COLO829 (cell line): Measurements from ENCODE around the gene ADA.

Experiments
- DNase-seq: peaks from one replicate; pipeline ENCODE4 v3.0.0; 2012; ENCODE audit warnings: low spot score

ADA gene

DNA sequence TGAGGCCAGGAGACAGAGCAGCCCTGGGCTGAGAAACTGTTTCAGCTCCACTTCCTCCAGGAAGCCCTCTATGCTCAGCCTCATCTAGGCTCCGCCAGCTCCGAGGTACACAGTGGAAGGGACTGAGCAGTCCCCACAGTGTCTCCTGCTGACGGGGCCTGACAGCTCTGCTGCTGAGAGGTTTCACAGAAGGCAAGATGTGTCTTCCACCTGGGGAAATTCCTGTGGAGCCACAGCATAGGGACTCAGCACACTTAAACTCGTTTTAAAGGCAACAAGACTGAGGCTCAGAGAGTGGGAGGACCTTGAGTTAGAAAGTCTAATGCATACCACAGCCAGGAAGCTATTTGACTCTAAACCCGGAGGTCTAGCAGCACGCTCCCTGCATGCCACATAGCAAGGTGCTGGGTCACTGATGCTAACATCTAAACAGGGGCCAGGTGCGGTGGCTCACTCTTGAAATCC is 6.8 kb downstream of the ADA start:
- no peak for DNase-seq

DNA sequence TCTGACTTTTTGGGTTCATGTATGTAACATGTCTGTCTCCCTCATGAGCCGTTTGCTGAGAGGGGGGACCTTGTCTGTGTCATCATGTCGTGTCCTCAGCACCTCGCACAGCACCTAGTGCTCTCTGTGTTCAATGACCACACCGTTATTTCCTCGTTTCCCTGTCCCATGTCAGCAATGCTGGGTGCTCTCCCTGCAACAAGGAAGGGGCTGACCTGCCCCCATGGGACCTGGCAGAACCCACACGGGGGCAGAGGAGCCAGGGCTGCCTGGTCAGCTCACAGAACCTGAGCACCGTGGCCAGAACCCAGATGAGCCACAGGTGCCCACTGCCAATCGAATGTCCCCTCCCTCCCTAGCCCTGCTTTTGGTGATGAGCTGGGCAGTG is 7.3 kb downstream of the ADA start:
- DNase-seq: no peak

DNA sequence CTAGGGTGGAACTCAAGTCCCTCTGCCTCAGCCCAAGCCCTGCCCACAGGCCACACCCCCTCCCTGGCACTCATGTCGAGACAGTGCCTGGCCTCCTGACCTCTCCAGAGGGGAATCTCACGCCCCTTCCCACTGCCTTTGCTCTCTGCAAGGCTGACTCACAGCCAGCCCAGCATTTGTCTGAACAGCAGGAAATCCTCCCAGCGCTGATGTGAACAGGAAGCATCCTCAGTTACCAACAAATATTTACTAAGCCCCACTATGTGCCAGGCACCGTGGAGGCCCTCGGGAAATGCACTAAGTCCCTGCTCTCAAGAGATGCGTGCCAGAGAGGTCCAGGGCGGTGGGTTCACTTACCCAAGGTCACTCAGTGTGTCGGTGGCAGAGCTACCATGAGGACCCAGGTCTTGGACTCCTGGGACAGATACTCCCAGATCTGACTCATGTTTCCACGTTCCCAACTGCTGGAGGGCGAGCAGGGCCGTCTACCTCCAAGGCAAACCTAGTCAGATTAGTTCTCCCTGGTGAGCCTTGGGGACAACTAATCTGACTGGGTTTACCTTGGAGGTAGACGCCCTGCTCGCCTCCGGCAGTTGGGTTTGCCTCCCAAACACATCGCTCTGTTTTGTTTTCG is 7.8 kb downstream of the ADA start:
- peak; percentile 30 for DNase-seq

DNA sequence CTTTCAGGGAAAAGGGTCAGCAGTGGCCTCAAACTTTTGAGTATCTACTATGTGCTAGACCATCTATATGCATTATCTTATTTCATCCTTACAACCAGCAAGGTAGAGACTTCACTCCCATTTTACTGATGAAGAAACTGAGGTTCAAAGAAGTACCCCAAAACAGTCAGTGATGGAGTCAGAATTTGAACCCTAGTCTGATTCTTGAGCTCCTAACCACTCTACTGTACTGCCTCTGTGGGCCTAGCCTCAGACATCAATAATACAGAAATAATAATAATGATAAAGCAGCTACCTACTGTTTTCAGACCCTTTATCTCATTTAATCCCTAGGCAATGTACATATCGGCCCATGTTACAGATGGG is 8.4 kb downstream of the ADA start:
- no peak for DNase-seq

DNA sequence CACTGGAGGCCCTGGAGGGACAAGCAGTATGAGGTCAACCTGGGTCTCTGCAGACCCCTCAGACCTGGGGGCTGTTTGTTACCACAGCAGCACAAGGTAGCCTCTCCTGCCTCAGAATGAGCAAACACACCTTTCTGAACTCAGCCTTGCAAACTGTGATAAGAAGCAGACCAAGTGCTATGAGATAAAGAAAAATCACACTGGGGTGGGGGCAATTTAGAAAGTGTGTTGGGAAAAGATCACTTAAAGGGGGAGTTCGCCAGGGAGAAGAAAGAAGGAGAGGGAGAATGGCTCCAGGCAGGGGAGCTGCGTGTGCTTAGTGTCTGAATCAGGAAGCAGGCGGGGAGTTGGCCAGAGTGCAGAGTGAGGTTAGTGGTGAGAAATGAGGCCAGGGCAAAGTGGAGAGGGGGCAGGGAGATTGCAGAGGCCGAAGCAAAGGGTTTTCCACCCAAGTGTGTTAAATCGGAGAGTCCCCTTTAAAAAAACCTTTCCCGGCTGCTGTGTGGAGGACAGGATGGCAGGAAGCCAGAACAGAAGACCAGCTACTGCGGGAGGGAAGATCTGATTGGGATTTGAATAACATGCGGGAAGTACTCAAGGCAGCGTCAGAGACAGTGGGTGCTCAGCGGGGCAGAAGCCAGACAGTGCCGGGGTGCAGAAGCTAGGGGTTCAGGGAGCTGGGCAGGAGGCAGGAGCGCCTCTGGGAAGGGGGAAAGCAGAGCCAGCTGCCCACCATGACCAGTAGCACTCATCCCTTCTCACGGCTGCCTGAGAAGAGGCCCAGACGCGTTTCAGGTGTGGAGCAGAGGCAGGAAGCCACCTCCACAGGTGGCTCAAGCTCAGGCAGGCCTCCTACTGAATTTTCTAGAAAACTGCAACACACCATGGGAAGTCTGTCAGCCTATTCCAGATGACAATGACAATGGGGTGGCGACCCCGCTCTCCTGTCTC is 9.0 kb downstream of the ADA start:
- DNase-seq: peak; percentile 68

DNA sequence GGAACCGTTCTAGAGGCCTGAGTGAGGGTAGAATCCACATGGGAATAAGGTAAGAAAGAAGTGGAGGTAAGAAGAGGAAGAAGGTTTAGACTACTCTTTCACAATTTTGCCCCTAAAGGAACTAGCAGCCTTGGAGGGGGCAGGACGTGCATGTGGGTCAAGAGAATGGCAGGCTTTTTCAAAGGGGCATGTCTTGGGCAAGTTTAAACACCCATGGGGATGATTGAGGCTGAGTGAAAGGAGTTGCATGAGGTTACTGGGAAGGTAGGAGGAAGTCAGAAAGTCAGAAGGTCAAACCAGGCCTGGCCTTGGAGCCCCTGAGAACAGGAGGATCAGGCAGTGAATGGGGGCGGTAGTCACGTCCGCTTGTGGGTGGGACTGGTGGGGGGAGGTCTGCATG is 10.2 kb downstream of the ADA start:
- no peak for DNase-seq

DNA sequence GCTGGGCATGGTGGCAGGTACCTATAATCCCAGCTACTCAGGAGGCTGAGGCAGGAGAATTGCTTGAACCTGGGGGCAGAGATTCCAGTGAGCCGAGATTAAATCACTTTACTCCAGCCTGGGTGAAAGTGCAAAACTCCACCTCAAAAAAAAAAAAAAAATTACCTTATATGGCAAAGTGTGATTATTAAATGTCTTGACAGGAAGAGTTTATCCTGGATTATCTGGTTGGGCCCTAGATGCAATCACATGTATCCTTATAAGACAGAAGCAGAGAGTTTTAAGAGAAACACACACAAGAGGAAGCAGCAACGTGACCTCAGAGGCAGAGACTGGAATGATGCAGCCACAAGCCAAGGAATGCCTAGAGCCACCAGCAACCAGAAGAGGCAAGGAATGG is 11.0 kb downstream of the ADA start:
- no peak for DNase-seq

DNA sequence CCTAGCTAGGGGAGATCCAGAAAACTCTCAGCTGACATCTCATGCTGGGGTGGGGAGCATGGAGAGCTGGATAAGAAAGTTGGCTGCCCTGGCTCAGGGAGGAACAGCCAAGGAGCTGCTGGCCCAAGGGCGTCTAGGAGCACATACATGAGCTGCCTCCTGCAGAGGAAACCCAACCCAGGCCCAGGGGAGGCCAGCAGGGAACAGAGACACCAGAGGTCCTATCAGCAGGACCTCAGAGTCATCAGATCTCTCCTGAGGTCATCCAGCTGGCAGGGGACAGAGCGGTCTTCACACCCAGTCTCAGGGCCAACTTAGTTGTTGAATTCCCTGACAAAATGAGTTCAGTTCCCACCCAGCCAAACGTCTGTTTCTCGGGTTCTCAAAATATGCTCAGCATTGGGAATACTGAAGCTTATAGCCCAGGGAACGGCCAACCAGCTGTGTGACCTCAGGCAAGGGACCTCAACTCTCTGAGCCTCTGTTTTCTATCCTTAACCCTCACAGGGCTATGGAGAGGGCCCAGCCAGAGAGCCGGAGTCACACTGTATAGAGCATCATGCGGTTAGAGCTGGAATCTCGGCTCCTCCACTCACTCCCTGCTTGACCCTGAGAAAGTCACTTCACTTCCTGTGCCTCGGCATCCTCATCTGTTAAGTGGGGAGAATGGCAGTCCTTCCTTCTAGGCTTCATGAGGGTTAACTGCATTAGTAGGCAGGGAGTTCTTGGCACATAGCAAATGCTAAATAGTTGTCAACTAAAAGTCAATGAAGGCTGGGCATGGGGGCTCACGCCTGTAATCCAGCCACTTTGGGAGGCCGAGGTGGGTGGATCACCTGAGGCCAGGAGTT is 13.8 kb downstream of the ADA start:
- no peak for DNase-seq

DNA sequence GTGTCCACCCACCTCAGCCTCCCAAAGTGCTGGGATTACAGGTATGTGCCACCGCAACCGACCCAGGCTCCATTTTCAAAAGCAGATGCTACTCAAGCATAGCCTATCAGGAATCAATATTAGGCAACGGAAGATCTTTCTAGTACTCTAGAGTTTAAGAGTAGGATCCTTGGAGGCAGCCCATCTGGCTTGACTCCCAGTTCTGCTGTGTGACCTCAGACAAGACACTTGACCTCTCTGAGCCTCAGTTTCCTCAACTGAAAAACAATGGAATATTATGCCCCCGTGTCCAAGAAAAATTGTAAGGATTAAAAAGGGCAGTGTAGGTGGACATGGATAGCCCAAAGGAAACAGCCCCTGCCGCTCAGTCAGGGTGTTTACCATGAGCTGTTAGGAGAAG is 14.5 kb downstream of the ADA start:
- DNase-seq: no peak

DNA sequence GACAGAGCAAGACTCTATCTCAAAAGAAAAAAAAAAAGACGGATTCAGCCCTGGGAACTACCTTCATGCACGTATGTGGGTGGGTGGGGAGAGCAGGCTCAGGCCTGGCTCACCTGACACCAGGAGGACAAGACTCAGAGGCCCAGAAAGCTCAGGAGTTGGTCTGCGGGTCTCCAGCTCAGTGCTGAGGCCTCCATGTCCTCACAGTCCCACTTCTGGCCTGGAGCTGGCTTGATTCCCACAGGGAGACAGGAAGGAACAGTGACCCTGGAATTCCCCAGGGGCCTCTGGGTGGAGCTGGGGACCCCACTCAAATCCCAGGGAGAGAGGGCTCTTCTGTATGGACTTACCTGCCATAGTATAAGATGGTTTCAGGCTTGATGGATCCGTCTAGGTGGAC is 15.6 kb downstream of the ADA start:
- DNase-seq: no peak

DNA sequence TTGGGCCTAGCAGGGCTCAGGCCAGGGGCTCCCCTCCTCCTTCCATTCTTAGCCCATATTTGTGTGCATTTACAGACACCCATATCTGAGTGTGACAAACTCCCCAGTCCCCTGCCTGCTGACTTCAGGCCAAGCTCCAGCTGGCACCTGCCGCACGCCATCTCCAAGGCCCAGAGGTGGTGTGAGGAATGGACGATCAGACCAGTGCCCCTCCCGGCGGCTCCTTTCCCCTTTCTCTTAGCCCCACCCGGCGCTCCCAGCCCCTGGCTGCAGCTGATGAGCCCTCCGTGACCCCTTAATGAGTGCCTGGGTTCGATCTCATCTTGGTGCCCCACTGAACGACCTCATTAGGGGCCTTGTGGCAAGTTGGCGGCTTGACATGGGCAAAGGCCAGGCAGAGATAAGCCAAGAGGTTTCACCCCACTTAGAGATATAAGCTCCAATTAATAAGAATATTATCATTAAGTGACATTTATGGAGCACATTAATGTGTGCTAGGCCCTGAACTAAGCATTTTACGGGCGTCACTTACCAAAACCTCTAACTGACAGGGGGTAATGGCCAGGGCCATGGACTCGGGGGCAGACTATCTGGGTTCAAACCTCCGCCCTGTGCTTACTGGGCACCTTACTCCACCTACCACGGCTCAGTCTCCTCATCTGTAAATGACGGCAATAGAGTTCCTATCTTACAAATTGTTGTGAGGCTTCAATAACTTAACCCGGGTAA is 17.5 kb downstream of the ADA start:
- DNase-seq: no peak

DNA sequence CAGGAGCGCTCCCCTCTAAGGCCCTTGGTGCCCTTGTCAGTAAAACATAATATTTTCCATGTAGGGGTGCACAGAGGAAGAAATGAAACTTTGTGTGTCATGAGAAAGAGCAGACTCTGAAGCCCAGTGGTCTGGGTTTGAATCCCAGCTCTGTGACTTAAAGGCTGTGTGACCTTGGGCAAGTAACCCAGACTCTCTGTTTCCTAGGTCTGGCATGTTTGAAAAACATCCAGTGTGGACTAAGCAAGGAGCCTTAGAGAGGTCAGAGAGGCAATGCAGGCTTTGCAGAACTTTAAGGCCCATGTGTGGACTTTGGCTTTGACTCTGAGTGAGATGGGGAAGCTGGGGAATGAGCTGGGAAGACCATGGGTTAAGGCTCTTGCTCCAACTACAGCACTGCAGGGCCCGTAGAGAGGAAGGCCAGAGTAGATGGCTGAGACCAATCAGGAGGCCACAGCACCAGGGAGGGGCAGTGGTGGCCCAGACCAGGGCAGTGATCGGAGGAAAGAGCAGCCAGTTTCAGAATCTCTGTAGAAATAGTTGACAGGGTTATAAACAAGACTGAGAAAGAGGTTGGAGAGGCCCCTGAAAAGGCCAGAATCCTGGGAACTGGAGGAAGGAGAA is 18.2 kb downstream of the ADA start:
- no peak for DNase-seq

DNA sequence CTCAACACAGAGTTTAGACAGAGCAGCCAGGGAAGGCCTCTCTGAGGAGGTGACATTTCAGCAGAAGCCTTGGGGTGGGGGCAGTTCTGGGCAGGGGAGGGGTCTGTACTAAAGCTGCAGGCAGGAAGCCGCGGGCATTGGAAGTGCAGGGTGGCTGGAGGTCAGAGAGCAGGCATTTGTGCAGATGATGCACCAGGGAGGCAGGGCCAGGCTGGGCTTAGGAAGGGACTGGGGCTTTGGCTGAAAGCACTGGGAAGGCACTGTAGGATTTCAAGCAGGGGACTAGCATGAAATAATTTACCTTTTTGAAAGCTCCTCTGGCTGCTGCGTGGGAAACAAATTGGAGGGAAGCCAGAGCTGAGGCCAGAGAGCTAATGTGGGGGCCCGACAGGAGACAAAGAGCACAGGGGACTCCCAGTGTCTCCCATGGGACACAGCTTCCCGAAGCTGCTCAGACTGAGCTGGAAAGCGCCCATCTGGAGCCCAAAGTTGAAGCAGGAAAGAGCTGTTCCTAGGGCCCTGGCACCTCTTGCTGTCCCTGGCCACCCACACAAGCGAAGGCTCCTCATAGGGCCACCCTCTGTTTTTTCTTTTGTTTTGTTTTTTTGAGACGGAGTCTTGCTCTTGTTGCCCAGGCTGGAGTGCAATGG is 19.3 kb downstream of the ADA start:
- DNase-seq: no peak

DNA sequence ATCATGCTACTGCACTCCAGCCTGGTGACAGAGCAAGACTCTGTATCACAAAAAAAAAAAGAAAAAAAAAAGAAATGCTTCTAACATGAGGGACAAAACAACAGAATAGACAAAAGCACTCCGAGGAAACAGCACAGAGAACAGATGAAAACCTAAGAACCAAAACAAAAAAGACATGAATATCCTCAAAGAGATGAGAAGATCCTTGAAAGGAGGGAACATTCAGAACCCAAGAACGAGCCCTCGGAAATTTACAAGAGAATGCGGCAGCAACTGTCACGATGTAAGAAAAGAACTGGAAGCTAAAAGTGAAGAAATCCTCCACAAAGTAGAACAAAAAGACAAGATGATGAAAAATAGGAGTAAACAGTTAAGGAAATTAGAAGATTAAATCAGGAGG is 21.2 kb downstream of the ADA start:
- DNase-seq: no peak

DNA sequence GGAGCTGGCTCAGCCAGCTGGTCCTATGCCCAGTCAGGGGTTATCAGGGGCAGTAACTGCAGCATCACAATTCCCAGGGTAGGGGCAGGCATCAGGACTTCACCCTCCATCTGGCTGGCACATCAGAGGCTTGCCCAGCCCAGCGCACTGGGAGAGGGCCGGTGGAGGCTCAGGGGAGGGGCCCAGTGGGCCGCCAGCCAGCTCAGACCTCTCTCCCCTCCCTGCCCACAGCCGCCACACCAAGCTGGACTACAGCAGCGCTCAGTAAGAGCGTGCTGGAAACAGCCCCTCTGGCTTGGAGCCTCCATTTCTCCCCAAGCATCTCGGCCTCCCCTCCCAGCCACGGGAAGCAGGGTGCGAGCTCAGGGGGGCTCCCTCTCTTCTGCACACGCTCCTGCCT is 22.0 kb downstream of the ADA start:
- DNase-seq: no peak

DNA sequence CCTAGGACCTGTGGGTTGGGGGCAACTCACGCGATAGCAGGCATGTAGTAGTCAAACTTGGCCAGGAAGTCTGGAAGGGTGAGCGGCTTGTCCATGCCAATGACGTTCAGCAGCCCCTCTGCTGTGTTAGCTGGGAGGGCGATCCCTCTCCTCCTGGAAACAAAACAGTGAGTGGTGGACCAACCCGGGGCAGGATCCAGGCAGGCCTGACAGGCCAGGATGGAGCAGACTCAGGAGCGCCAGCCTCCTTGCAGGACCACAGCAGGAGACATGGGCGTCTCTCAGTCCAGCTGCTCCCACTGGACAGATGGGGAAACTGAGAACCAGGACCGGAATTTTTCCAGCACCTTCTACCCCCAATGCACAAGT is 22.5 kb downstream of the ADA start:
- DNase-seq: no peak

DNA sequence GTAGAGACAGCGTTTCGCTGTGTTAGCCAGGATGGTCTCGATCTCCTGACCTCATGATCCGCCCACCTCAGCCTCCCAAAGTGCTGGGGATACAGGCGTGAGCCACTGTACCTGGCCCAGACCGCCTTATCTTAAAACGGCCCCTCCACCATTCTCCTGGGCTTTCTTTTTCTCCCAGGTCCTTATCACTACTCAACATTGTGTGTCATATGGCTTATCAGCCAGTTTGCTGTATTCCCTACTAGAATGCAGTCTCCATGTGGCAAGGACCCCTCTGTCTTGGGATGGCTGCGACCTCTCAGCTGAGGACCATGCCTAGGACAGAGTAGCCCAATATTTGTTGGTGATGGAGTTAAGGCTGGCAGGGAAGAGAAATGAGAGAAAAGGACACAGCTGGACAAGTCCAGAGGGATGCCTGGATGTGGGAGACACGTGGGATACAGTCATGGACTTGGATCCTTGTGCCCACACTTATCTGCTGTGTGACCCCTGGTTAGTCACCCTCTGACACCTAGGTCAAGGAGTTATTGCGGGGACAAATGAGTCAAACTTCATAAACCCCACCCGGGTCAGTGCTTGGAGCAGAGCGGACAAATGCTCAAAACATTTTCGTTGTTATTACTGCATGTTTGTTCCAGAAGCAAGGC is 24.0 kb downstream of the ADA start:
- DNase-seq: no peak

DNA sequence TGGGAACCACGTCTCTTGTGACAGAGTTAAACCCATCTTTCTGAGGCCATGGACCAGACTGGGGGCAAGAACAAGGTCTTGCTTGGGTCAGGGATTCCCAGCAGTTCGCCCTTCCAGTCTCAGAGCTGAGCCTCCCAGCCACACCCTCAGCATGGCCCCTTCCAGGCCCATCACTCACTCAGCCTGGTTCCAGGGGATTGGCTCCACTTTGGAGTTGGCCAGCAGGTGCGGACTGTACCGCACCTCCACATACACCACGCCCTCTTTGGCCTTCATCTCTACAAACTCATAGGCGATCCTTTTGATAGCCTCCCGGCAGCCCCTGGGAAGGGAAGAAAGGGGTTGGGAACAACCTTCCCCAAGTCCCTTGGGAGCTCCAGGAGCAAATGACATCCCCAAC is 25.2 kb downstream of the ADA start:
- DNase-seq: no peak

DNA sequence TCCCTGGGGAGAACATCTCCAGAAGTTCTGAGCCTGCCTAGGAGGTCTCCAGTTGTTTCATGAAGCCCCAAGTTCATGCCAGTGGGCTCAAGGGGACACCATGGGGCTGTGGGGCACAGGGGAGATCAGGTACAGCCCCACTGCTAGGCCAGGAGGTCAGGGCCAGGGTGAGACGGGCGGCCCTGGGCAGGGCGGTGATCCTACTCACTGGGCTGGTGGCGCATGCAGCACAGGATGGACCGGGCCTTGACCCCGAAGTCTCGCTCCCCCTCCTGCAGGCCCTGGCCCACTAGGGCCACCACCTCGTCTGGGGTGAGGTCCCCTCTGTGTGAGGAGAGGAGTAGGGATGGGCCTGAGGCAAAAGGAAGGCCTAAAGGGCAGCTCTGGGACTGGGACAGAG is 26.1 kb downstream of the ADA start:
- DNase-seq: no peak

DNA sequence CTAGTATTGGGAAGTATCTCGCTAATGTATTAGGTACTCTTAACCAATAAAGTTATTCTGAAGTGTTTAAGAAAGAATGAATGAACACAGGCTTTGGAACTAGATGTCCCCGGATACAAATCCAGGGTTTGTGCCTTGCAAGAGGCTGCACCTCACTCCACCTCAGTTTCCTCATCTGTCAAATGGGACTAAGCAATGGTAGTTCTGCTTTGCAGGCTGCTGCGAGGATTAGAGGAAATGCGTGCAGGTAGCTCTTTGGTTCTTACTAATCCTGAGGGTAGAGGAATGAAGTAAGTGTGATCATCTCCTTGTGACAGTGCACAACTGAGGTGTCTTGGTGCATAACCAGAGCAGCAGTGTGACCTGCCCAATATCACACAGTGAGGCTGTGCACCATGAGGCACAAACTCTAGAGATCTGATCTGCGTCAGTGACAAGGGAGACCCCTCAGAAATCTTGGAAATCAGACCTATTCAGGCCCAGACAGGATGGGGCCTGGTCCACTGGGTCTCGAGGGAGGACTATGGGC is 26.7 kb downstream of the ADA start:
- DNase-seq: no peak
